K562 (cell line): ENCODE results near the gene CGN. TPM values are rescaled to one million over a fixed set of nuclear protein-coding genes. Genes with fewer than 3 reads are reported as not detected.

ENCODE experiments used
- BCLAF1 ChIP-seq, 2 experiments: fragments of 450-650 bp in 1 of 2; IDR thresholded peaks; 2 replicates each; pipeline ENCODE4 v1.6.1; 2011 to 2017; ENCODE audit warnings: low read depth in 2 of 2, antibody characterized with exemption in 1 of 2, borderline replicate concordance in 1 of 2, low read length in 1 of 2, mild to moderate bottlenecking in 1 of 2, mixed read lengths in 1 of 2; ENCODE audit not compliant: control insufficient read depth in 1 of 2
- CBFA2T2 ChIP-seq: fragments of 450-650 bp; conservative IDR thresholded peaks from 2 replicates; pipeline ENCODE4 v1.6.1; 2017; ENCODE audit warnings: mild to moderate bottlenecking
- CBFA2T3 ChIP-seq: fragments of 450-650 bp; IDR thresholded peaks from 2 replicates; pipeline ENCODE4 v1.6.1; 2017
- FOSL1 ChIP-seq: fragments of 200-800 bp; sonication (Bioruptor generic); conservative IDR thresholded peaks from 2 replicates; pipeline ENCODE4 v1.6.1; 2016; ENCODE audit warnings: missing genetic modification characterization, missing compliant biosample characterization
- FOXA3 ChIP-seq, 2 experiments: fragments of 450-650 bp in 1 of 2; sonication (generic) in 1 of 2; formaldehyde crosslinking; IDR thresholded peaks in 1 of 2; conservative IDR thresholded peaks in 1 of 2; 2 replicates each; pipeline versions ENCODE4 v1.4.0 to v1.8.0; 2020 to 2022; ENCODE audit warnings: mild to moderate bottlenecking in 2 of 2, missing genetic modification reagents in 1 of 2
- FOXP1 ChIP-seq: sonication (generic); formaldehyde crosslinking; IDR thresholded peaks from 2 replicates; pipeline ENCODE4 v1.8.0; 2022; ENCODE audit warnings: mild to moderate bottlenecking, missing genetic modification reagents
- MLLT1 ChIP-seq, 2 experiments: fragments of 450-650 bp; IDR thresholded peaks; 2 replicates each; pipeline ENCODE4 v1.6.1; 2016
- MYNN ChIP-seq, 2 experiments: sonication (generic); formaldehyde crosslinking in 1 of 2; IDR thresholded peaks; 2 replicates each; pipeline versions ENCODE4 v1.5.0 to v1.6.1; 2016 to 2020; ENCODE audit warnings: antibody characterized with exemption in 1 of 2, missing genetic modification reagents in 1 of 2
- NCOR1 ChIP-seq: fragments of 450-650 bp; IDR thresholded peaks from 2 replicates; pipeline ENCODE4 v1.6.1; 2016; ENCODE audit warnings: mild to moderate bottlenecking, moderate library complexity
- PCBP1 ChIP-seq: fragments of 200-400 bp; formaldehyde crosslinking; IDR thresholded peaks from 2 replicates; pipeline ENCODE4 v1.6.1; 2018; ENCODE audit warnings: mild to moderate bottlenecking, low read depth, low read length; ENCODE audit not compliant: poor library complexity, severe bottlenecking
- RBM25 ChIP-seq: fragments of 200-400 bp; formaldehyde crosslinking; IDR thresholded peaks from 2 replicates; pipeline ENCODE4 v1.6.1; 2018; ENCODE audit warnings: low read length, low read depth, moderate library complexity; ENCODE audit not compliant: severe bottlenecking
- RCOR1 ChIP-seq, 2 experiments: IDR thresholded peaks; 2 replicates each; pipeline ENCODE4 v1.6.1; 2012; ENCODE audit warnings: low read depth in 2 of 2, low read length in 2 of 2, borderline replicate concordance in 1 of 2, improper control_type of control experiment in 1 of 2
- RFX7 ChIP-seq: fragments of 250-450 bp; sonication (Bioruptor Pico); IDR thresholded peaks from 2 replicates; pipeline ENCODE4 v1.5.1; 2021; ENCODE audit warnings: mild to moderate bottlenecking
- SMARCA4 ChIP-seq: fragments of 450-650 bp; IDR thresholded peaks from 2 replicates; pipeline ENCODE4 v1.6.1; 2016
- SMC3 ChIP-seq: conservative IDR thresholded peaks from 2 replicates; pipeline ENCODE4 v1.6.1; 2011; ENCODE audit warnings: low read depth, low read length, improper control_type of control experiment; ENCODE audit not compliant: insufficient read depth
- SRF ChIP-seq, 2 experiments: fragments of 250-450, 450-650 bp in 1 of 2; sonication (Bioruptor Pico) in 1 of 2; sonication (generic) in 1 of 2; formaldehyde crosslinking; IDR thresholded peaks; 2 replicates each; pipeline versions ENCODE4 v1.5.0 to v1.5.1; 2020 to 2022; ENCODE audit warnings: mild to moderate bottlenecking in 1 of 2, missing genetic modification reagents in 1 of 2
- TCF3 ChIP-seq: sonication (generic); formaldehyde crosslinking; IDR thresholded peaks from 2 replicates; pipeline ENCODE4 v1.4.0; 2020; ENCODE audit warnings: mild to moderate bottlenecking, missing genetic modification reagents
- YBX1 ChIP-seq: fragments of 450-650 bp; IDR thresholded peaks from 2 replicates; pipeline ENCODE4 v1.7.1; 2016; ENCODE audit warnings: mild to moderate bottlenecking
- ZC3H4 ChIP-seq: sonication (generic); formaldehyde crosslinking; IDR thresholded peaks from 2 replicates; pipeline ENCODE4 v1.9.0; 2021; ENCODE audit warnings: missing genetic modification reagents, borderline replicate concordance
- ZKSCAN1 ChIP-seq: fragments of 150-350 bp; IDR thresholded peaks from 2 replicates; pipeline ENCODE4 v1.6.1; 2016; ENCODE audit warnings: low read depth, low read length
- ZNF444 ChIP-seq: fragments of 250-450 bp; sonication (Bioruptor Pico); IDR thresholded peaks from 2 replicates; pipeline ENCODE4 v1.4.0; 2020; ENCODE audit warnings: mild to moderate bottlenecking, moderate library complexity
- ZSCAN29 ChIP-seq: fragments of 450-650 bp; IDR thresholded peaks from 2 replicates; pipeline ENCODE4 v1.6.1; 2017
- polyA plus RNA-seq, 8 experiments: library from polyadenylated mRNA; depleted of rRNA in 4 of 8; stranded (reverse) in 5 of 8; unstranded in 3 of 8; fragments of >200 nt; fragmentation: Nextera tagmentation in 2 of 8; fragmentation: Illumina TruSeq in 1 of 8; extraction: Ambion mirVana in 2 of 8; extraction: Trizol in 1 of 8; gene quantifications; 2 replicates each; pipeline versions ENCODE4 v1.2.1 to v1.2.3, GENCODE V29; 2011 to 2014; ENCODE audit warnings: inconsistent platforms in 1 of 8, missing spikeins in 1 of 8
- total RNA-seq, 7 experiments: library from RNA; depleted of rRNA in 6 of 7; stranded (reverse); fragments of >200 nt in 6 of 7; fragmentation: Illumina TruSeq in 2 of 7; extraction: Trizol in 2 of 7; gene quantifications; 2 replicates each; pipeline versions ENCODE4 v1.2.1 to v1.2.3, GENCODE V29; 2011 to 2021; ENCODE audit warnings: low replicate concordance in 1 of 7
- TF ChIP-seq, protein P1 (sequence below): sonication (generic); formaldehyde crosslinking; IDR thresholded peaks from 2 replicates; pipeline ENCODE4 v1.8.0; 2022; ENCODE audit warnings: mild to moderate bottlenecking, missing genetic modification reagents, borderline replicate concordance

The CGN gene
- total and polyA plus RNA-seq, 9 of the 15 experiments (the other 6 are each of a cell fraction or from before 2014, with no cell fraction given): 0.03 to 1.4 (median 0.14) TPM; not detected in 2

GRCh38 chr1:151492120-151492519 is 19.1 kb upstream of the CGN start (continued):
- TF ChIP-seq ZNF444 (CRISPR knock-in tag) (no peak), CBFA2T3 (peak; percentile 78), FOXP1 (no peak), ZSCAN29 (no peak), FOSL1 (tag) (peak; percentile 62), RBM25 (no peak), PCBP1 (no peak), SRF (CRISPR knock-in tag; IDR thresholded peaks at IDR 0.05) (peak in 1 of 2 experiments; percentile 94; a peak in 2 of 4 replicates), RFX7 (CRISPR knock-in tag) (no peak), SMARCA4 (peak; percentile 48; the same call in 1 of the 2 replicates), BCLAF1 (IDR thresholded peaks at IDR 0.05; ENCODE audit: borderline replicate concordance in 1 of 2, control insufficient read depth in 1 of 2, low read depth in 2 of 2, low read length in 1 of 2) (no peak), RCOR1 (IDR thresholded peaks at IDR 0.05; ENCODE audit: borderline replicate concordance in 1 of 2, low read depth in 2 of 2, low read length in 2 of 2) (peak in 1 of 2 experiments; percentile 43; a peak in 2 of 4 replicates), MYNN (IDR thresholded peaks at IDR 0.05) (no peak), MYNN (CRISPR knock-in tag; IDR thresholded peaks at IDR 0.05) (no peak), YBX1 (no peak), TCF3 (CRISPR knock-in tag) (peak; percentile 58), SMC3 (no peak), CBFA2T2 (peak; percentile 63), NCOR1 (peak; percentile 56; the same call in 1 of the 2 replicates), ZKSCAN1 (no peak), FOXA3 (CRISPR knock-in tag; conservative IDR thresholded peaks at IDR 0.05 in 1 of 2, IDR thresholded peaks at IDR 0.05 in 1 of 2) (0 out of 4 replicates have a peak, but pooled peaks of 1 of the 2 experiments have one; percentile 33), MLLT1 (IDR thresholded peaks at IDR 0.05) (no peak), ZC3H4 (CRISPR knock-in tag) (no peak)
- TF ChIP-seq, protein P1, sequence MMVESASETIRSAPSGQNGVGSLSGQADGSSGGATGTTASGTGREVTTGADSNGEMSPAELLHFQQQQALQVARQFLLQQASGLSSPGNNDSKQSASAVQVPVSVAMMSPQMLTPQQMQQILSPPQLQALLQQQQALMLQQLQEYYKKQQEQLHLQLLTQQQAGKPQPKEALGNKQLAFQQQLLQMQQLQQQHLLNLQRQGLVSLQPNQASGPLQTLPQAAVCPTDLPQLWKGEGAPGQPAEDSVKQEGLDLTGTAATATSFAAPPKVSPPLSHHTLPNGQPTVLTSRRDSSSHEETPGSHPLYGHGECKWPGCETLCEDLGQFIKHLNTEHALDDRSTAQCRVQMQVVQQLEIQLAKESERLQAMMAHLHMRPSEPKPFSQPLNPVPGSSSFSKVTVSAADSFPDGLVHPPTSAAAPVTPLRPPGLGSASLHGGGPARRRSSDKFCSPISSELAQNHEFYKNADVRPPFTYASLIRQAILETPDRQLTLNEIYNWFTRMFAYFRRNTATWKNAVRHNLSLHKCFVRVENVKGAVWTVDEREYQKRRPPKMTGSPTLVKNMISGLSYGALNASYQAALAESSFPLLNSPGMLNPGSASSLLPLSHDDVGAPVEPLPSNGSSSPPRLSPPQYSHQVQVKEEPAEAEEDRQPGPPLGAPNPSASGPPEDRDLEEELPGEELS (CRISPR knock-in tag): no peak
